NCI-H2029 treated with DMSO at 0.1 percent for 48 hours (cell line): Measurements from ENCODE around the gene AIFM2.
"Not testable (repeated sequence)": the region's sequence is repeated elsewhere in the genome, so short reads cannot be mapped to it uniquely, and the experiment has no call there.

Experiments
- DNase-seq: peaks from one replicate; lab custom pipeline; 2025; lab: John Stamatoyannopoulos, UW

AIFM2 gene

GRCh38 chr10:70145666-70146488 is 13.3 kb upstream of the AIFM2 start:
- DNase-seq = no peak

- no peak for DNase-seq
Observed at GRCh38 chr10:70145166-70145665, 12.6 kb upstream of the AIFM2 start.

- DNase-seq = no peak
Observed at GRCh38 chr10:70144372-70145110, 11.9 kb upstream of the AIFM2 start.

DNA sequence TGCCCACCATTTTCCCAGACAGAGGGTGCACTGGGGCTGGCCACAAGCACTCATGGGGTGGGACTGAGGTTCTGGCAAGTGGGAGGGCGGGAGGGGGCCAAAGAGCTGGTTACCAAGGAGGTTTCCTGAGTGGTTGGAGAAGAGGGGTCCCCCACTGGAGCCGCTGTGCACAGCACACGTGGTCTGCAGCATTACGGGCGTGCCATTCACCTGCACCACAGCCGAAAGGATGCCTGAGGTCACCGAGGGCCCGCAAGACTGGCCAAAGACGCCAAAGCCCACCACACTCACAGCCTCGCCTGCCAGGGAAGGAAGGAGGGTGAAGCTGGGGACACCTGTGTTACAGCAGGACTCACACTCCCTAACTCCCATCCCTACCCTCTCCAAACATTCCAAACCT is 9.9 kb upstream of the AIFM2 start:
- no peak for DNase-seq

DNA sequence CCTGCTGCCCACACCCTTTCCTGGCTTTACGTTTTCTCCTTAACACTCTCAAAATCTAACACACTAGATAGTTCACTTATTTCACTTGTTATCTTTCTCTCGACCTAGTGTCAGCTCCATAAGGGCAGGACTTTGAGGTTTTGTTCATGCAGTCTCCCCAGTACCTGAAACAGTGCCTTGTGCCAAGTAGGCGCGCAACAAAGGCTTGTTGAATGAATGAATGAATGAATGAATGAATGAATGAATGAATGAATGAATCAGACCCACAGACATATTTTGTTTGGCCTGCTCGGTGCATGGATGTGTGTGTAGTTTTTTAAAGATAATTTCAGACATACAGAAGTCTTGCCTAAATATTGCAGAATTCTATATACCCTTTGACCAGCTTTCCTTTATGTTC is 7.7 kb upstream of the AIFM2 start:
- no peak for DNase-seq

- no peak for DNase-seq
Observed at GRCh38 chr10:70139997-70140250, 7.3 kb upstream of the AIFM2 start.

GRCh38 chr10:70139151-70139996 is 6.7 kb upstream of the AIFM2 start:
- no peak for DNase-seq

- no peak for DNase-seq
Observed at GRCh38 chr10:70137927-70138883, 5.6 kb upstream of the AIFM2 start.

GRCh38 chr10:70137135-70137534 is 4.5 kb upstream of the AIFM2 start:
- no peak for DNase-seq

DNA sequence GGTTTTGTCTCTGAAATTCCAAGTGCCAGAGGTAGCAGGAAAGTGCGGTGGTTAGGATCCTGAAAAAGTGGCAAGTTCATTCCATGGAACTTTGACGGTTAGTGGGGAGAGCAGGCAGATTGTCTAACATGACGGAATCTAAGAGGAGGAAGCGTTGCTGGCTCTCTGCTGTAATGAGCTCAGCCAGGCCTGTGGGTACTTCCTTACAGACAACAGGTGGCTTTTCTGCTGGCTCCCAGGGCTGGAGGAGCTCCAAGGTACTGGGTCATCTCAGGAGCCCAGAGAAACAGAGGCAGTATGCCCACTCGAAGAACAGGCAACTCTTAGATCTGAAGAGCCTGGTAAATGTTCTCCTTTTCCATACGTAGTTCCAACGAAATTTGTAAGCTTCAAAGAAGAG is 3.1 kb upstream of the AIFM2 start:
- DNase-seq = no peak

DNA sequence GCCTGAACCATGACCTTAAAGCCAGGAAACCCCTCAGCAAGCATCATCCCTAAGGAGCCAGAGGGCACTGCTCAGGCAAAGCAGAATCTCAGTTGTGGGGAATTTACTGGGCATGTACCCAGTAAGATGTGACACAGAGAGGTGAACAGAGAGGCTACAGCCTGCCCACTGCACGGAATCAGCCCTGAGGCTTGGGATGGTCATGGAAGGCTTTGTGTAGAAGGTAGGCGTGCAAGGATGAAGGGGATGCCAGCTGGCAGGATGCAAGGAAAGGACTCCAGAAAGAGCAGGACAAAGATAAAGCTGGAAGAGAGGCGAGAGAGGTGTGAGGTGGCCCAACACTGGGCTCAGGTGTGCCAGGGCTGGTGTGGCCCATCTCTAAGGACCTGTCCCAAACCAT is 2.4 kb upstream of the AIFM2 start:
- DNase-seq = no peak

- DNase-seq = no peak
Observed at GRCh38 chr10:70131560-70131937, 1.1 kb downstream of the AIFM2 start.

- no peak for DNase-seq
Observed at GRCh38 chr10:70130878-70131559, 1.6 kb downstream of the AIFM2 start.

DNA sequence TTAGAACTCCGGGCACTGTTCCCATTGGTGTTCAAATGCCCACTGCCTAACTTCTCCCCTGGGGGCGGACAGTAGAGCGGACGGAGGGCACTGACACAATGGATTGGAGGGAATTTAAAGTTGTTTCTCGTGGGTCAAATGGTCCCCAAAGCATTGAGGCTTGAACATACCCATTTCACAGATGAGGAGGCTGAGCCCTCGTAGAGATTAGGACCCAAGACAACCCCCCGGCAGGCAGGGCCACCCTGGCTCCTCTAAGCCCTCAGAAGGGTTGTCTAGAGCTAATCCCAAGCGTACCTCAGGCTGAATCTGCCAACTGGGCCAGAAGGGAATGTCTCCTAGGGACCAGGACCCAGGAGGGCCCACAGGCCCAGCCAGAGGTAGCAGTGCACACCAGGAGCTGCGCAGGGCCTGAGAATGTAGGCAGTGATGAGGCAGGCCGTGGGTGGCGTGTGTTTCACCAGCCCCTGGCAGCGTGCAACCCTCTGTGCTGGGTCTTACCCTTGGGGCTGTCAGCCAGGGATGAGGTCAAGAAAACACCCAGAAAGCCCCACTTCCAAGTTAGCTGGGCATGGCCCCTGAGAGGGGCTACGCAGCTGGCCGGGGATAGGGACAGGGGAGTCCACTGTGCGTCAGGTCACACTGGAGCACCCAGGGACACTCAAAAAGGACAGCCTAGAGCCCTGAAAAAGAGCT is 5.8 kb downstream of the AIFM2 start:
- DNase-seq = no peak

- DNase-seq = no peak
Observed at GRCh38 chr10:70125918-70126552, 6.6 kb downstream of the AIFM2 start.

- no peak for DNase-seq
Observed at GRCh38 chr10:70124918-70125317, 7.7 kb downstream of the AIFM2 start.

DNA sequence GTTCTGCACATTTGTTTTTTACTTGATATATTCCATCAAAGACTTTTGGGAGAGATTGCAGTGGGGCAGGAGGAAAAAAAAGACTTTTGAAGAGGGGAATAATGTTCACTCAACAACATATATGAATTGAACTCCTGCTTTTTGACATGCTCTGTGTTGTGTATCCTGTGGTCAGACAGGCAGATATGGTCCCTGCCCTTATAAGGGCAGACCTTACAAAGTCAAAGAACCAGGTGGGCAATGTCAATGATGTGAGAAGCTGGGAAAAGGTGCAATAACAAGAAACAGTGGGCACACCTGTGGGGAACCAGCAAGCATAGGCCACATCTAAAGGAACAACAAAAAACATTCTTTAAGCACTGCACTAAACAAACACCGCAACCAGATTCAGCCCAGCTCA is 8.2 kb downstream of the AIFM2 start:
- DNase-seq = no peak

DNA sequence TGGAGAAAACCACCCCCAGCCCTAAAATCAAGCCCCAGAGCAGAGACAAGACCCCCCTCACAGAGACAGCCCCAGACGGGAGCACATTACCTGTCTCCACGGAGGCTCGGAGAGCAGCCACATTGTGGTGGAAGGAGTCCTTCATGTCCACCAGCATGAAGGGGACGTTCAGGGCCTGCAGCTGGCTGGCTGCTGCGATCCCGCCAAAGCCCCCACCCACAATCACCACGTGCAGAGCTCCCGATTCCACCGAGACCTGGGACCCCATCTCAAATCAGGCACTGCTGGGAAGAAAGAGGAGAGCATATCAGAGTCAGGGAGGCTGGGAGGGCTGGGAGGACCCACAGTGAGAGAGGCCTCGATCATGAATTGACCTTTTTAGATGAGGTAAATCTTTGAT is 8.8 kb downstream of the AIFM2 start:
- DNase-seq = no peak

- not testable (repeated sequence) for DNase-seq
Observed at GRCh38 chr10:70123166-70123565, 9.5 kb downstream of the AIFM2 start.

DNA sequence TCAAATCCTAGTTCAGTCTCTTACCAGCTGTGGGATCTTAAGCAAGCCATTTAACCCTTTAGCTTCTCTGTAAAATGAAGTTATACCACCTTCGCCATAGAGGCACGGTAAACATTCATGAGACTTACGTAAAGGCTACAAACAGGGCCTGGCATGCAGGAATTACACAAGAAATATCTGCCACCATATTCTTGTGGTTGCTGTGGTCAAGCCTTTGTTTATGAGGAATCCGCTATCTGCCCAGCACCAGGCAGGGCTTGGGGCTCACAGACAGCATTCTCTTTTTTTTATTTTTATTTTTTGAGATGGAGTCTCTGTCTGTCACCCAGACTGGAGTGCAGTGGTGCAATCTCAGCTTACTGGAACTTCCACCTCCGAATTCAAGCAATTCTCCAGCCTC is 9.9 kb downstream of the AIFM2 start:
- no peak for DNase-seq
